PFSK-1 (cell line): ENCODE data around the gene SLC39A11.

Source experiments
- FOXP2 ChIP-seq: optimal IDR thresholded peaks from 2 replicates; pipeline ENCODE3; 2011; ENCODE audit warnings: borderline replicate concordance, control low read depth, inconsistent platforms; ENCODE audit not compliant: insufficient read depth; ENCODE audit errors: extremely low read length, extremely low read depth
- POLR2AphosphoS5 ChIP-seq: IDR thresholded peaks from 2 replicates; pipeline ENCODE4 v1.6.1; 2012; ENCODE audit warnings: low read depth, mild to moderate bottlenecking, control low read depth, low read length, moderate library complexity
- SIN3A ChIP-seq: IDR thresholded peaks from 2 replicates; pipeline ENCODE4 v1.6.1; 2012; ENCODE audit warnings: mild to moderate bottlenecking, low read length, moderate library complexity, borderline replicate concordance; ENCODE audit not compliant: insufficient read depth
- TAF1 ChIP-seq: IDR thresholded peaks from 2 replicates; pipeline ENCODE4 v1.6.1; 2012; ENCODE audit warnings: low read length, control low read depth, borderline replicate concordance; ENCODE audit not compliant: insufficient read depth
- TF ChIP-seq, protein P1 (sequence below), 2 experiments: IDR thresholded peaks; 2 replicates each; pipeline versions ENCODE4 v1.6.1 to v1.8.0; 2011 to 2012; ENCODE audit warnings: low read depth in 2 of 2, low read length in 2 of 2, control low read depth in 1 of 2, inconsistent platforms in 1 of 2, mild to moderate bottlenecking in 1 of 2, moderate library complexity in 1 of 2; ENCODE audit not compliant: insufficient read depth in 1 of 2

The SLC39A11 gene

DNA sequence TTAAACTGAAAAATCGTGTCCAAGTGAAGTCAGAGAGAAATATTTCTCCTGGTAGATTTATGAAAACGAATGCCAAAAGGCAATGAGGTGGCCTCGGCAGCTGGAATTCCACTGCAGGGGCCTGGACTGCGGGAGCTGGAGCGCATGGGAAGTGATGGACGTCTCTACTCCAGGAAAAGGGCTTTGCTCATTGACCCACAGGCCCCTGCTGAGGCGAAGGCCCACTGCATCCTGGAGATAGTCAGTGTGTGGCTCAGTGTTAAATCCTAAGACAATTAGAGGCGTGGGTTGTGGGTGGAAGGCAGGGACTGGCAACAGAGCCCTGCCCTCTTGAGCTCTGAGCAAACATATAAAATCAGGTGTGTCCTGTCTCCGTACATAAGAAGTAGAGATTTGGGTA, 191.4 kb downstream of the SLC39A11 start:
- TF ChIP-seq FOXP2 (no peak), SIN3A (no peak), POLR2AphosphoS5 (no peak), TAF1 (no peak)
- TF ChIP-seq, protein P1, sequence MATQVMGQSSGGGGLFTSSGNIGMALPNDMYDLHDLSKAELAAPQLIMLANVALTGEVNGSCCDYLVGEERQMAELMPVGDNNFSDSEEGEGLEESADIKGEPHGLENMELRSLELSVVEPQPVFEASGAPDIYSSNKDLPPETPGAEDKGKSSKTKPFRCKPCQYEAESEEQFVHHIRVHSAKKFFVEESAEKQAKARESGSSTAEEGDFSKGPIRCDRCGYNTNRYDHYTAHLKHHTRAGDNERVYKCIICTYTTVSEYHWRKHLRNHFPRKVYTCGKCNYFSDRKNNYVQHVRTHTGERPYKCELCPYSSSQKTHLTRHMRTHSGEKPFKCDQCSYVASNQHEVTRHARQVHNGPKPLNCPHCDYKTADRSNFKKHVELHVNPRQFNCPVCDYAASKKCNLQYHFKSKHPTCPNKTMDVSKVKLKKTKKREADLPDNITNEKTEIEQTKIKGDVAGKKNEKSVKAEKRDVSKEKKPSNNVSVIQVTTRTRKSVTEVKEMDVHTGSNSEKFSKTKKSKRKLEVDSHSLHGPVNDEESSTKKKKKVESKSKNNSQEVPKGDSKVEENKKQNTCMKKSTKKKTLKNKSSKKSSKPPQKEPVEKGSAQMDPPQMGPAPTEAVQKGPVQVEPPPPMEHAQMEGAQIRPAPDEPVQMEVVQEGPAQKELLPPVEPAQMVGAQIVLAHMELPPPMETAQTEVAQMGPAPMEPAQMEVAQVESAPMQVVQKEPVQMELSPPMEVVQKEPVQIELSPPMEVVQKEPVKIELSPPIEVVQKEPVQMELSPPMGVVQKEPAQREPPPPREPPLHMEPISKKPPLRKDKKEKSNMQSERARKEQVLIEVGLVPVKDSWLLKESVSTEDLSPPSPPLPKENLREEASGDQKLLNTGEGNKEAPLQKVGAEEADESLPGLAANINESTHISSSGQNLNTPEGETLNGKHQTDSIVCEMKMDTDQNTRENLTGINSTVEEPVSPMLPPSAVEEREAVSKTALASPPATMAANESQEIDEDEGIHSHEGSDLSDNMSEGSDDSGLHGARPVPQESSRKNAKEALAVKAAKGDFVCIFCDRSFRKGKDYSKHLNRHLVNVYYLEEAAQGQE (IDR thresholded peaks at IDR 0.05; ENCODE audit: insufficient read depth in 1 of 2, low read depth in 2 of 2, low read length in 2 of 2), result no peak

DNA sequence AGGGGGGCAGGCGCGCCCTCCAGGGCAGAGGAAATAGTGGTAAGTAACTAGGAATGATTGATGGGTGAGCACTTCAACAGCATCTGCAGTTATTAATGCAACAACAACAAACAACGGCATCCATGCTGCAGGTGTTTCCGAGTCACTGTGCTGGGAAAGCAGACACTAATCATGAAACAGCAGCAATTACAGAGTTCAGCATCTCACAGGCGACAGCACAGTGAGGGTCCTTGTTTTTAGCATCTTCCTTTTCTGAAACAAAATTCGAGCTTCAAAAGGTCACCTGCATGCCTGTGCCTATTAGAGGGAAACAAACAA, 191.9 kb downstream of the SLC39A11 start:
- TF ChIP-seq FOXP2 (no peak), POLR2AphosphoS5 (no peak), SIN3A (no peak), TAF1 (no peak)
- TF ChIP-seq, protein P1 (IDR thresholded peaks at IDR 0.05; ENCODE audit: insufficient read depth in 1 of 2, low read depth in 2 of 2, low read length in 2 of 2), result no peak

DNA sequence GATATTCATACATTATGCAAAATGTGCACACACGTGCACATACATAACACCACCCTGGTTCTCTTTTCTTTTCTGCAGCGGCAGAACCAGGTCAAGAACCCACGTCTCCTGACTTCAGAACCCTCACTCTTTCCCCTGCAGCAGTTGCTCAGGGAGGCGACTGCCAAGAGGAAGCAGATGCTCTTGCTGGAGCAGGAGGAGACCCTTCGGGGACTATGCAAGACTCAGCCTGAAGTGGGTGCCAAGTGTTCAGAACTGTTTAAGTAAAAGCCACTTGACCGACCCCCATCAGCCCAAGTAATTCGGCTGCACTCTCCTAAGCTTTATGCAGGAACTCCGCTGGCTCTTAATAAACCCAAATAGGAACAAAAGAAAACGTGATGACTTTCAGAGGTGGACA, 193.8 kb downstream of the SLC39A11 start:
- TF ChIP-seq FOXP2 (no peak), POLR2AphosphoS5 (no peak), SIN3A (no peak), TAF1 (no peak)
- TF ChIP-seq, protein P1 (IDR thresholded peaks at IDR 0.05; ENCODE audit: insufficient read depth in 1 of 2, low read depth in 2 of 2, low read length in 2 of 2), result no peak

DNA sequence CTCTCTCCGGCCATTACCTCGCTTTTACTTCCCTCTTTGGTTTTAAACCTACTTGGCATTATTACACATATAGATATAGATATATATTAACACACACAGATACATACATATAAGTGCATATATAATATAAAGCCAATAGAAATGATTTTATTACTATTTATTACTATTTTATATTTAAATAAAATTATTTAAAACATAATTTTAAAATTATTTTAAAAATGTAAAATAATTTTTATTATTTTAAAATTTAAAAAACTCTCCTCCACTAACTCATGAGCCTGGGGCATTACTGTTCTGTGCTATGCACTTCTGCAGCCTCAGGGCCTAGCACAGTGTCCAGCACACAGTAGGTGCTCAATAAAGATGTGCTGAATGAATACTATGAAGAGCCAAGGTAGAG, 200.9 kb downstream of the SLC39A11 start:
- TF ChIP-seq FOXP2 (no peak), SIN3A (no peak), TAF1 (no peak), POLR2AphosphoS5 (no peak)
- TF ChIP-seq, protein P1 (IDR thresholded peaks at IDR 0.05; ENCODE audit: insufficient read depth in 1 of 2, low read depth in 2 of 2, low read length in 2 of 2), result no peak

DNA sequence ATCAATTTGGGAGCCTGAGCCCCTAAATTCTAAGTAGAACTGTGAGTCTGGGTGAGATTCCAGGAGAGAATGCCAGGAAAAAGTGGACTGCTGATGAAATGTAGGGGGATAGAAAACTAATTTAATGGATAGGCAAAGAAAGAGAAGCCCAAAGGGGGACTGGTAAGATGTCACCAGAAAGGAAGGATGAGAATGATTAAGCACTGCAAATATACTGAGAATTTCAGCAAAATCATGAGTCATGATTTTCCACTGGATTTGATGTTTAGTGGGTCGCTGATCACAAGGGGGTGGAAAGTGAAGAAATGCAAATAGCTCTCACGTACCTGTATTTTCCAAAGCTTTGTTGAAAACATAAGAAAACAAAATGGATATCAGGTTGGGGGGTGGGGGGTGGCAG, 201.8 kb downstream of the SLC39A11 start:
- TF ChIP-seq, protein P1 (IDR thresholded peaks at IDR 0.05; ENCODE audit: insufficient read depth in 1 of 2, low read depth in 2 of 2, low read length in 2 of 2), result no peak
- TF ChIP-seq FOXP2, result no peak
- TF ChIP-seq SIN3A, result no peak
- TF ChIP-seq POLR2AphosphoS5, result no peak
- TF ChIP-seq TAF1, result no peak
